Activated B cell treated with CpG ODN at 0.5 μM for 24 hours (primary cell): ENCODE results near the gene TUBA1C. TPM values are rescaled to one million over a fixed set of nuclear protein-coding genes. Genes with fewer than 3 reads are reported as not detected.

Experiments
- ATAC-seq: fragments of 200-7000 bp; cut with Tn5 transposase; one replicate; pipeline ENCODE4 v1.10.0; 2021; ENCODE audit warnings: low read depth, mild to moderate bottlenecking, moderate library complexity
- CTCF ChIA-PET: fragments of 350-600 bp; sonication (Branson Sonifier 250); formaldehyde crosslinking; loops from one replicate; lab custom pipeline; 2021; ENCODE audit warnings: antibody characterized with exemption; lab: Charles Lee
- POLR2A ChIA-PET: fragments of 350-600 bp; sonication (Branson Sonifier 250); formaldehyde crosslinking; loops from one replicate; lab custom pipeline; 2021; ENCODE audit warnings: antibody characterized with exemption; lab: Charles Lee
- DNase-seq: peaks from one replicate; pipeline ENCODE4 v3.0.0; 2022
- H3K27ac Mint-ChIP-seq: one replicate; pipeline ENCODE4 v1.8.0; 2020; ENCODE audit warnings: mixed read lengths
- H3K27me3 Mint-ChIP-seq: one replicate; pipeline ENCODE4 v1.8.0; 2021; ENCODE audit warnings: mixed read lengths
- H3K36me3 Mint-ChIP-seq: one replicate; pipeline ENCODE4 v1.8.0; 2021; ENCODE audit warnings: low read depth, mixed read lengths
- H3K4me1 Mint-ChIP-seq: one replicate; pipeline ENCODE4 v1.8.0; 2021; ENCODE audit warnings: mixed read lengths
- H3K4me3 Mint-ChIP-seq: one replicate; pipeline ENCODE4 v1.8.0; 2020; ENCODE audit warnings: mild to moderate bottlenecking, mixed read lengths
- H3K9me3 Mint-ChIP-seq: one replicate; pipeline ENCODE4 v1.8.0; 2020; ENCODE audit warnings: mixed read lengths
- CTCF ChIP-seq: fragments of 200-600 bp; IDR thresholded peaks from one replicate; pipeline ENCODE4 v1.8.0; 2022; ENCODE audit warnings: antibody characterized with exemption, mild to moderate bottlenecking
- intact Hi-C: fragments of 100-400 bp; cut with micrococcal nuclease; formaldehyde crosslinking; loops from one replicate; pipeline ENCODE4 v1.15.1; 2024
- total RNA-seq: library from RNA; stranded (reverse); gene quantifications from 2 replicates; pipeline ENCODE4 v1.2.3, GENCODE V29; 2022

The TUBA1C gene
- total RNA-seq, 1 donor from 2014 or later: 142 TPM

- no peak overlapping the region for H3K4me3 Mint-ChIP-seq
- ATAC-seq (no peak), DNase-seq (no peak)
- no peak overlapping the region for H3K27ac Mint-ChIP-seq
- CTCF ChIA-PET: interaction anchor here (0.9 to 1.4 kb wide), 2 partner anchors 22 to 86 kb away, joined by 3 read pairs; partner anchors contain the start of gene PRPH
- H3K4me1 Mint-ChIP-seq: peaks cover 2% of the 10 kb centered on the region
- intact Hi-C loops: no loop called here
- POLR2A ChIA-PET: interaction anchor here (0.6 kb wide), 1 partner anchor 413 kb away, joined by 5 read pairs; no protein-coding TSS in a partner anchor
- no peaks in the 10 kb centered on the region for H3K27me3 Mint-ChIP-seq
- no peaks in the 10 kb centered on the region for H3K9me3 Mint-ChIP-seq
- H3K36me3 Mint-ChIP-seq: peaks cover 49% of the 10 kb centered on the region
- no peak for TF ChIP-seq CTCF
Measured at GRCh38 chr12:49272790-49273725, 8.2 kb downstream of the TUBA1C start.

GRCh38 chr12:49273726-49274395, 9.0 kb downstream of the TUBA1C start:
- DNase-seq (no peak), ATAC-seq (no peak)
- H3K4me3 Mint-ChIP-seq: no peak overlapping the region
- ChIA-PET CTCF (interaction anchor here (0.9 to 1.4 kb wide), 2 partner anchors 21 to 85 kb away, joined by 3 read pairs; partner anchors contain the start of gene PRPH), POLR2A (interaction anchor here (0.5 kb wide), 1 partner anchor 351 kb away, joined by 3 read pairs; no protein-coding TSS in a partner anchor)
- H3K27me3 Mint-ChIP-seq: no peaks in the 10 kb centered on the region
- H3K9me3 Mint-ChIP-seq: no peaks in the 10 kb centered on the region
- H3K36me3 Mint-ChIP-seq: peaks cover 47% of the 10 kb centered on the region
- TF ChIP-seq CTCF: no peak
- intact Hi-C loops: no loop called here
- H3K4me1 Mint-ChIP-seq: no peaks in the 10 kb centered on the region
- no peak overlapping the region for H3K27ac Mint-ChIP-seq

GRCh38 chr12:49274396-49275069, 9.7 kb downstream of the TUBA1C start:
- Mint-ChIP-seq H3K4me3 (no peak overlapping the region), H3K36me3 (peaks cover 40% of the 10 kb centered on the region), H3K9me3 (no peaks in the 10 kb centered on the region), H3K4me1 (no peaks in the 10 kb centered on the region), H3K27ac (no peak overlapping the region), H3K27me3 (no peaks in the 10 kb centered on the region)
- DNase-seq (no peak), ATAC-seq (no peak)
- intact Hi-C loops: no loop called here
- POLR2A ChIA-PET: interaction anchor here (0.5 kb wide), 1 partner anchor 350 kb away, joined by 3 read pairs; no protein-coding TSS in a partner anchor
- TF ChIP-seq CTCF: no peak
- CTCF ChIA-PET: no interaction called here

DNA sequence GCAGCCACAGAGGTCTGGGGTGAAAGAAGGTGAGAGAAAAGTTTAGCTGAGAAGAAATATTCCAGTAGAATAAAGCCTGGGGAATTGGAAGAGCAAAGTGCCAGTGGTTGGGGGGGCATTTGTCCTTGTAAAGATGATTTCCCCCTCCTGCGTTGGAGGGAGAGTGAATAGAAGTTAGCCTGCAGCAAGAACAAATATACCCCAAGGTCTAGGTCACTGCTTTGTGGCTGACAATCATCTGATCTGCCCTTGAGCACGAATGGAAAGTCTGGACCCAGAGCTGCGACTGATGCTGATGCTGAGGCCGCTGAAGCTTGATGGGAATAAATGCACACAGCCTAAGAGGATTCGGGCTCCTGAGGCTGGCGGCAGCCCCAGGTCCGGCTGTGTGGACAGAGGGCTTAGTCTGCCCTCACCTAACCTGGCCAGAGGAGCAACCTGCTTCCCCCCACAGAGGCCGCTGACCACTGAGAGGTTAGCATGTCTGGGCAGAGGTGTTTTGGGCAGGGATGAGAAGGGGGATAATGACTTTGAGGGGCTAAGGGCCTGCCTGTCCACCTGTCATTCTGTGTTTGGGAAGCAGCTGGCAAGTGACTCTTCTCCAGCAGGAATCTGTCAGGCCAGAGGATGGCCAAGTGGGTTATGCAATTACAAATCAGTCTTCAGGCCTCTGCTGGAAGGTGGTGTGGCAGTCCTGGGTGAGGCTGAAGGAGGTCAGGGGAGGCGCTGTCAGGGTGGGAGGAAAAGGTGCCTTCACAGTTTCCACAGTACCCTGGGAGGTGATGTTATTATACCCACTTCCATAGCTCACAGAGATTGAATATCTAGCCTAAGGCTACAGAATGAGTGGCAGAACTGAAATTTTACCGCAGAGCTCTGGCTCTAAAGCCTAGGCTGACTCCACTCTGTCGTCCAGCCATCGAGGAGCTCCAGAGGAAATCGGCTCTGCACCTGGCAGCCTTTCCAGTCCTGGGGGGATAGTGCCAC, 11.7 kb downstream of the TUBA1C start:
- Mint-ChIP-seq H3K36me3 (peaks cover 21% of the 10 kb centered on the region), H3K4me3 (no peak overlapping the region), H3K27me3 (peaks cover 2% of the 10 kb centered on the region), H3K9me3 (no peaks in the 10 kb centered on the region), H3K27ac (no peak overlapping the region), H3K4me1 (no peaks in the 10 kb centered on the region)
- TF ChIP-seq CTCF: no peak
- ATAC-seq (no peak), DNase-seq (no peak)
- CTCF ChIA-PET: no interaction called here
- intact Hi-C loops: no loop called here
- POLR2A ChIA-PET: interaction anchor here (1.4 kb wide), 1 partner anchor 11 kb away, joined by 6 read pairs; no protein-coding TSS in a partner anchor
